HEK293 (cell line): Measurements from ENCODE around the gene SESN2.
A peak's percentile ranks its signal among the peaks of the same experiment; 100 is the strongest.

Source experiments
- CTCF ChIA-PET: fragments of 350-600 bp; formaldehyde crosslinking; extraction: SDS; loops from one replicate; lab custom pipeline; 2021; ENCODE audit warnings: antibody characterized with exemption; lab: Yijun Ruan, JAX
- POLR2A ChIA-PET: fragments of 300-600 bp; formaldehyde crosslinking; extraction: SDS; loops from one replicate; lab custom pipeline; 2020; ENCODE audit warnings: antibody characterized with exemption, inconsistent platforms; lab: Yijun Ruan, JAX
- H3K27ac ChIP-seq: fragments of 200-500 bp; sonication (Bioruptor generic); 2 replicates; pipeline ENCODE4 v1.5.1; 2014; ENCODE audit warnings: low read depth, low read length, control low read depth, inconsistent platforms; ENCODE audit errors: extremely low read depth
- H3K36me3 ChIP-seq, 2 experiments: fragments of 200-500 bp in 1 of 2; sonication (Bioruptor generic) in 1 of 2; 1 replicate in 1 of 2; 2 replicates in 1 of 2; pipeline ENCODE4 v1.5.1; 2014 to 2017; ENCODE audit warnings: inconsistent platforms in 2 of 2, low read length in 2 of 2; ENCODE audit not compliant: control insufficient read depth in 2 of 2, insufficient read depth in 1 of 2
- H3K4me1 ChIP-seq: fragments of 200-500 bp; sonication (Bioruptor generic); 2 replicates; pipeline ENCODE4 v1.5.1; 2014; ENCODE audit warnings: mild to moderate bottlenecking, low read length, inconsistent platforms; ENCODE audit not compliant: control insufficient read depth, insufficient read depth
- H3K4me3 ChIP-seq: 2 replicates; pipeline ENCODE4 v1.5.1; 2011; ENCODE audit warnings: low read depth, mild to moderate bottlenecking, control low read depth, low read length, moderate library complexity
- H3K9me3 ChIP-seq: fragments of 200-500 bp; sonication (Bioruptor generic); 2 replicates; pipeline ENCODE4 v1.5.1; 2014; ENCODE audit warnings: low read depth, low read length, inconsistent platforms; ENCODE audit not compliant: control insufficient read depth, insufficient read depth
- FEZF1 ChIP-seq: fragments of 450-650 bp; formaldehyde crosslinking; IDR thresholded peaks from 2 replicates; pipeline ENCODE4 v1.5.1; 2016; ENCODE audit warnings: missing biosample characterization, missing genetic modification characterization
- KLF8 ChIP-seq: fragments of 450-650 bp; formaldehyde crosslinking; IDR thresholded peaks from 2 replicates; pipeline ENCODE4 v1.5.1; 2016; ENCODE audit warnings: missing biosample characterization, missing genetic modification characterization
- RBAK ChIP-seq: fragments of 450-650 bp; formaldehyde crosslinking; IDR thresholded peaks from 2 replicates; pipeline ENCODE4 v1.5.1; 2016; ENCODE audit warnings: missing biosample characterization, missing genetic modification characterization
- ZNF133 ChIP-seq: fragments of 450-650 bp; formaldehyde crosslinking; IDR thresholded peaks from 2 replicates; pipeline ENCODE4 v1.5.1; 2016; ENCODE audit warnings: missing biosample characterization, missing genetic modification characterization
- ZNF211 ChIP-seq: fragments of 450-650 bp; formaldehyde crosslinking; IDR thresholded peaks from 2 replicates; pipeline ENCODE4 v1.5.1; 2016; ENCODE audit warnings: low read depth, missing biosample characterization, missing genetic modification characterization
- ZNF362 ChIP-seq: fragments of 450-650 bp; formaldehyde crosslinking; IDR thresholded peaks from 2 replicates; pipeline ENCODE4 v1.5.1; 2016; ENCODE audit warnings: missing biosample characterization, missing genetic modification characterization
- ZNF416 ChIP-seq: fragments of 450-650 bp; formaldehyde crosslinking; IDR thresholded peaks from 2 replicates; pipeline ENCODE4 v1.5.1; 2016; ENCODE audit warnings: missing biosample characterization, missing genetic modification characterization
- ZNF433 ChIP-seq: fragments of 450-650 bp; formaldehyde crosslinking; IDR thresholded peaks from 2 replicates; pipeline ENCODE4 v1.5.1; 2016; ENCODE audit warnings: missing biosample characterization, missing genetic modification characterization, low read depth
- ZNF544 ChIP-seq: fragments of 450-650 bp; formaldehyde crosslinking; IDR thresholded peaks from 2 replicates; pipeline ENCODE4 v1.5.0; 2017; ENCODE audit warnings: missing biosample characterization, missing genetic modification characterization
- ZNF549 ChIP-seq: fragments of 450-650 bp; IDR thresholded peaks from 2 replicates; pipeline ENCODE4 v1.5.1; 2018; ENCODE audit warnings: missing biosample characterization, missing genetic modification characterization, mild to moderate bottlenecking, inconsistent platforms, moderate library complexity
- ZNF560 ChIP-seq: fragments of 450-650 bp; formaldehyde crosslinking; IDR thresholded peaks from 2 replicates; pipeline ENCODE4 v1.5.1; 2017; ENCODE audit warnings: missing biosample characterization, missing genetic modification characterization, borderline replicate concordance
- ZNF791 ChIP-seq: fragments of 450-650 bp; formaldehyde crosslinking; IDR thresholded peaks from 2 replicates; pipeline ENCODE4 v1.5.1; 2016; ENCODE audit warnings: missing biosample characterization, missing genetic modification characterization
- ZNF843 ChIP-seq: fragments of 450-650 bp; formaldehyde crosslinking; IDR thresholded peaks from 2 replicates; pipeline ENCODE4 v1.5.1; 2016; ENCODE audit warnings: missing biosample characterization, missing genetic modification characterization
- TF ChIP-seq, protein P1 (sequence below): fragments of 450-650 bp; formaldehyde crosslinking; IDR thresholded peaks from 2 replicates; pipeline ENCODE4 v1.5.1; 2016; ENCODE audit warnings: missing biosample characterization, missing genetic modification characterization
- TF ChIP-seq, protein P2 (sequence below): fragments of 450-650 bp; formaldehyde crosslinking; IDR thresholded peaks from 2 replicates; pipeline ENCODE4 v1.5.1; 2017; ENCODE audit warnings: missing biosample characterization, missing genetic modification characterization
- TF ChIP-seq, protein P3 (sequence below): fragments of 450-650 bp; formaldehyde crosslinking; IDR thresholded peaks from 2 replicates; pipeline ENCODE4 v1.5.1; 2017; ENCODE audit warnings: missing biosample characterization, missing genetic modification characterization

SESN2 gene

GRCh38 chr1:28297826-28298225 lies 38.5 kb downstream of the SESN2 start (continued):
- TF ChIP-seq, protein P1, sequence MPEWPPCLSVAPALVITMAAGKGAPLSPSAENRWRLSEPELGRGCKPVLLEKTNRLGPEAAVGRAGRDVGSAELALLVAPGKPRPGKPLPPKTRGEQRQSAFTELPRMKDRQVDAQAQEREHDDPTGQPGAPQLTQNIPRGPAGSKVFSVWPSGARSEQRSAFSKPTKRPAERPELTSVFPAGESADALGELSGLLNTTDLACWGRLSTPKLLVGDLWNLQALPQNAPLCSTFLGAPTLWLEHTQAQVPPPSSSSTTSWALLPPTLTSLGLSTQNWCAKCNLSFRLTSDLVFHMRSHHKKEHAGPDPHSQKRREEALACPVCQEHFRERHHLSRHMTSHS (tag by site-specific recombination), result no peak
- TF ChIP-seq FEZF1 (tag by site-specific recombination) (no peak), ZNF843 (tag by site-specific recombination) (no peak), ZNF433 (tag by site-specific recombination) (no peak), ZNF133 (no peak), ZNF791 (tag by site-specific recombination) (no peak), KLF8 (no peak), ZNF211 (no peak), ZNF362 (tag by site-specific recombination) (no peak), ZNF549 (no peak), ZNF544 (tag by site-specific recombination) (no peak)

GRCh38 chr1:28298438-28298837 lies 39.1 kb downstream of the SESN2 start:
- H3K36me3 ChIP-seq, result no peaks in the 10 kb centered on the region; a peak in 1 of 3 replicates
- peaks cover 10% of the 10 kb centered on the region for H3K4me1 ChIP-seq
- no peak overlapping the region for H3K27ac ChIP-seq
- ChIA-PET CTCF (no interaction called here), POLR2A (no interaction called here)
- H3K4me3 ChIP-seq, result no peak overlapping the region
- no peaks in the 10 kb centered on the region for H3K9me3 ChIP-seq
- TF ChIP-seq RBAK (tag by site-specific recombination) (peak; percentile 53; the same call in 1 of the 2 replicates), ZNF416 (tag by site-specific recombination) (no peak)
- TF ChIP-seq, all 188 proteins: peak for 1

DNA sequence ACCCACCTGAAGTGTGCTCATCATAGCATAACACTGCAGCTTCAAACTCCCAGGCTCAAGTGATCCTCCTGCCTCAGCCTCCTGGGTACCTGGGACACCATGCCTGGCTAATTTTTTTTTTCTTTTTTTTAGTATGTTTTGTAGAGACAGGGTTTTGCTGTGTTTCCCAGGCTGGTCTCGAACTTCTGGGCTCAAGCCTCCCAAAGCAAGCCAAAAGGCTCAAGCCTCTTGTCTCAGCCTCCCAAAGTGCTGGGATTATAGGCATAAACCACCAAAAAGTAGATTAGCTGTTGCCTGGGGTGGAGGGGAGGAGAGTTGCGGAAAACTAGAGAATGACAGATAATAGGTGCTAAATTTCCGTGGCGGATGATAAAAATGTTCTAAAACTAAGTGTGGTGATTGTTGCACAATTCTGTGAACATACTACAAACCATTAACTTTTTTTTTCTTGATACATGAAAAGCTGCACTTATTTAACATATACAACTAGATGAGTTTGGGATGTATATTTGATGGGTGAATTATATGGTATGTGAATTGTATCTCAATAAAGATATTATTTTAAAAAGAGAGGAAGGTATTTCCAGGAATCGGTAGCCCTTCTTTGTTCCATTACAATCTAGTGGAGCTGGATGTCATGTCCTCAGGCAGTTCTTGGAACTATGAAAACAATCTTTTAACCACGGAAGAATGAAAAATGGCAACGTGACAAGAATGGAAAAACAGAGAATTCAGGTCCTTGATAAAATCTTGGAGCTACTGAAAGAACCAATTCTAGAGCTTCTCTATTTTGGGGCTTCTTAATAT lies 42.3 kb downstream of the SESN2 start:
- H3K27ac ChIP-seq, result no peak overlapping the region
- ChIA-PET CTCF (interaction anchor here (0.6 to 1.4 kb wide), 3 partner anchors 53 to 58 kb away, joined by 3 to 4 read pairs (median 4); no protein-coding TSS in a partner anchor), POLR2A (interaction anchor here (0.6 to 1.2 kb wide), 3 partner anchors 21 to 223 kb away, joined by 3 to 4 read pairs (median 3); partner anchors contain the start of gene ATP5IF1)
- H3K36me3 ChIP-seq, result no peaks in the 10 kb centered on the region; a peak in 1 of 3 replicates
- H3K9me3 ChIP-seq, result no peaks in the 10 kb centered on the region
- no peak overlapping the region for H3K4me3 ChIP-seq
- TF ChIP-seq, protein P2, sequence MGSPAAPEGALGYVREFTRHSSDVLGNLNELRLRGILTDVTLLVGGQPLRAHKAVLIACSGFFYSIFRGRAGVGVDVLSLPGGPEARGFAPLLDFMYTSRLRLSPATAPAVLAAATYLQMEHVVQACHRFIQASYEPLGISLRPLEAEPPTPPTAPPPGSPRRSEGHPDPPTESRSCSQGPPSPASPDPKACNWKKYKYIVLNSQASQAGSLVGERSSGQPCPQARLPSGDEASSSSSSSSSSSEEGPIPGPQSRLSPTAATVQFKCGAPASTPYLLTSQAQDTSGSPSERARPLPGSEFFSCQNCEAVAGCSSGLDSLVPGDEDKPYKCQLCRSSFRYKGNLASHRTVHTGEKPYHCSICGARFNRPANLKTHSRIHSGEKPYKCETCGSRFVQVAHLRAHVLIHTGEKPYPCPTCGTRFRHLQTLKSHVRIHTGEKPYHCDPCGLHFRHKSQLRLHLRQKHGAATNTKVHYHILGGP, result peak; percentile 53
- TF ChIP-seq, protein P3, sequence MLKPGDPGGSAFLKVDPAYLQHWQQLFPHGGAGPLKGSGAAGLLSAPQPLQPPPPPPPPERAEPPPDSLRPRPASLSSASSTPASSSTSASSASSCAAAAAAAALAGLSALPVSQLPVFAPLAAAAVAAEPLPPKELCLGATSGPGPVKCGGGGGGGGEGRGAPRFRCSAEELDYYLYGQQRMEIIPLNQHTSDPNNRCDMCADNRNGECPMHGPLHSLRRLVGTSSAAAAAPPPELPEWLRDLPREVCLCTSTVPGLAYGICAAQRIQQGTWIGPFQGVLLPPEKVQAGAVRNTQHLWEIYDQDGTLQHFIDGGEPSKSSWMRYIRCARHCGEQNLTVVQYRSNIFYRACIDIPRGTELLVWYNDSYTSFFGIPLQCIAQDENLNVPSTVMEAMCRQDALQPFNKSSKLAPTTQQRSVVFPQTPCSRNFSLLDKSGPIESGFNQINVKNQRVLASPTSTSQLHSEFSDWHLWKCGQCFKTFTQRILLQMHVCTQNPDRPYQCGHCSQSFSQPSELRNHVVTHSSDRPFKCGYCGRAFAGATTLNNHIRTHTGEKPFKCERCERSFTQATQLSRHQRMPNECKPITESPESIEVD, result peak; percentile 49
- no peak for TF ChIP-seq ZNF560
- H3K4me1 ChIP-seq, result peaks cover 8% of the 10 kb centered on the region
